LNCaP clone FGC (cell line): ENCODE data around the gene FZD4.

Source experiments
- DNase-seq: peaks from one replicate; pipeline ENCODE4 v3.0.0-alpha.2; 2011; ENCODE audit warnings: low read depth
- H3K4me3 ChIP-seq: 2 replicates; pipeline ENCODE4 v1.5.1; 2011; ENCODE audit warnings: mild to moderate bottlenecking, low read depth, low read length, control low read depth
- CTCF ChIP-seq: IDR thresholded peaks from 2 replicates; pipeline ENCODE4 v1.5.1; 2012; ENCODE audit warnings: mild to moderate bottlenecking; ENCODE audit not compliant: control insufficient read depth, insufficient read depth; ENCODE audit errors: extremely low read depth

Gene FZD4

GRCh38 chr11:86934582-86934900 lies 20.7 kb downstream of the FZD4 start:
- no peak overlapping the region for H3K4me3 ChIP-seq
- TF ChIP-seq CTCF, result no peak
- no peak for DNase-seq

GRCh38 chr11:86933891-86934581 lies 21.2 kb downstream of the FZD4 start:
- no peak overlapping the region for H3K4me3 ChIP-seq
- DNase-seq, result peak; percentile 48
- TF ChIP-seq CTCF, result no peak

GRCh38 chr11:86932924-86933875 lies 22.0 kb downstream of the FZD4 start:
- no peak for DNase-seq
- TF ChIP-seq CTCF, result no peak
- H3K4me3 ChIP-seq, result no peak overlapping the region

GRCh38 chr11:86932259-86932585 lies 23.0 kb downstream of the FZD4 start:
- H3K4me3 ChIP-seq, result no peak overlapping the region
- no peak for TF ChIP-seq CTCF
- no peak for DNase-seq

GRCh38 chr11:86931548-86932258 lies 23.5 kb downstream of the FZD4 start:
- no peak overlapping the region for H3K4me3 ChIP-seq
- DNase-seq, result no peak
- TF ChIP-seq CTCF, result no peak

- no peak for DNase-seq
- TF ChIP-seq CTCF, result no peak
- H3K4me3 ChIP-seq, result no peak overlapping the region
These were observed 24.1 kb downstream of the FZD4 start for GRCh38 chr11:86930957-86931547.
